H1 (cell line): Measurements from ENCODE around the gene SOX13. TPM values are rescaled to one million over a fixed set of nuclear protein-coding genes. Genes with fewer than 3 reads are reported as not detected.

ENCODE experiments used
- CTCF ChIA-PET: fragments of 300-600 bp; sonication (Branson Sonifier 250); formaldehyde crosslinking; loops from one replicate; lab custom pipeline; 2021; ENCODE audit not compliant: partially characterized antibody; lab: Charles Lee
- POLR2A ChIA-PET: fragments of 300-600 bp; sonication (Branson Sonifier 250); formaldehyde crosslinking; loops from one replicate; lab custom pipeline; 2021; ENCODE audit warnings: inconsistent platforms; ENCODE audit not compliant: partially characterized antibody; lab: Charles Lee
- DNase-seq, 2 experiments: peaks; one replicate each; pipeline versions ENCODE4 v3.0.0 to v3.0.0-alpha.2; 2010 to 2022; ENCODE audit warnings: low spot score in 2 of 2, low read depth in 1 of 2, mixed read lengths in 1 of 2
- FAIRE-seq: peaks from 2 replicates; lab custom pipeline; 2011; peaks lifted over from hg19 to GRCh38; lab: Jason Lieb, UNC
- H2AFZ ChIP-seq: 2 replicates; pipeline ENCODE4 v1.8.1; 2012; ENCODE audit warnings: low read length, inconsistent platforms
- H2AK5ac ChIP-seq: 2 replicates; pipeline ENCODE4 v1.6.1; 2013; ENCODE audit warnings: low read depth, low read length
- H2BK120ac ChIP-seq: replicated peaks from 2 replicates; pipeline ENCODE3; 2013; ENCODE audit warnings: low read depth, low read length, inconsistent platforms
- H2BK12ac ChIP-seq: 2 replicates; pipeline ENCODE4 v1.6.1; 2013; ENCODE audit warnings: low read depth, low read length
- H2BK15ac ChIP-seq: 2 replicates; pipeline ENCODE4 v1.6.1; 2013; ENCODE audit warnings: low read length
- H2BK20ac ChIP-seq: 2 replicates; pipeline ENCODE4 v1.6.1; 2013; ENCODE audit warnings: low read length
- H2BK5ac ChIP-seq: 2 replicates; pipeline ENCODE4 v1.6.1; 2013; ENCODE audit warnings: low read depth, low read length
- H3K14ac ChIP-seq: 2 replicates; pipeline ENCODE4 v1.6.1; 2013; ENCODE audit warnings: inconsistent platforms; ENCODE audit not compliant: insufficient read length
- H3K18ac ChIP-seq: 2 replicates; pipeline ENCODE4 v1.6.1; 2013; ENCODE audit warnings: low read length; ENCODE audit errors: extremely low read depth
- H3K23ac ChIP-seq: 2 replicates; pipeline ENCODE4 v1.6.1; 2013; ENCODE audit warnings: inconsistent platforms; ENCODE audit not compliant: insufficient read length
- H3K23me2 ChIP-seq: 2 replicates; pipeline ENCODE4 v1.6.1; 2013; ENCODE audit warnings: low read depth, low read length
- H3K27ac ChIP-seq: 2 replicates; pipeline ENCODE4 v1.6.1; 2011; ENCODE audit warnings: low read depth, low read length, inconsistent platforms
- H3K27me3 ChIP-seq, 4 experiments: replicated peaks in 1 of 4; 1 replicate in 1 of 4; 2 replicates in 3 of 4; pipeline versions ENCODE4 v1.6.1 to v1.8.1; 2011 to 2013; ENCODE audit warnings: low read length in 3 of 4, mild to moderate bottlenecking in 3 of 4, inconsistent platforms in 2 of 4, mixed read lengths in 2 of 4, moderate library complexity in 1 of 4; ENCODE audit not compliant: control insufficient read depth in 3 of 4, insufficient read depth in 3 of 4; ENCODE audit errors: extremely low read depth in 1 of 4
- H3K36me3 ChIP-seq, 4 experiments: 2 replicates each; pipeline versions ENCODE4 v1.6.1 to v1.8.1; 2011 to 2013; ENCODE audit warnings: mild to moderate bottlenecking in 4 of 4, low read length in 3 of 4, moderate library complexity in 2 of 4, control low read depth in 1 of 4, inconsistent platforms in 1 of 4; ENCODE audit not compliant: insufficient read depth in 4 of 4, control insufficient read depth in 2 of 4
- H3K4ac ChIP-seq: replicated peaks from 2 replicates; pipeline ENCODE3; 2013; ENCODE audit warnings: low read length, low read depth, mixed read lengths, inconsistent platforms; ENCODE audit not compliant: insufficient read length
- H3K4me1 ChIP-seq, 4 experiments: replicated peaks in 1 of 4; 1 replicate in 1 of 4; 2 replicates in 3 of 4; pipeline versions ENCODE4 v1.6.1 to v1.8.1; 2011 to 2013; ENCODE audit warnings: low read length in 3 of 4, inconsistent platforms in 2 of 4, mixed read lengths in 1 of 4; ENCODE audit not compliant: insufficient read depth in 4 of 4, control insufficient read depth in 3 of 4
- H3K4me2 ChIP-seq, 2 experiments: 2 replicates each; pipeline versions ENCODE4 v1.6.1 to v1.8.1; 2011 to 2013; ENCODE audit warnings: low read depth in 2 of 2, low read length in 2 of 2, control low read depth in 1 of 2, inconsistent platforms in 1 of 2, mild to moderate bottlenecking in 1 of 2; ENCODE audit not compliant: insufficient read depth in 1 of 2
- H3K4me3 ChIP-seq, 4 experiments: fragments of 200-600, 300-600 bp in 1 of 4; sonication (generic), shearing (Covaris generic), sonication (Bioruptor Twin) in 1 of 4; 2 replicates each; pipeline versions ENCODE4 v1.5.1 to v1.8.1; 2011 to 2016; ENCODE audit warnings: low read length in 4 of 4, low read depth in 3 of 4, control low read depth in 2 of 4, inconsistent platforms in 2 of 4, mild to moderate bottlenecking in 2 of 4, mixed read lengths in 1 of 4, moderate library complexity in 1 of 4; ENCODE audit not compliant: insufficient read depth in 2 of 4; ENCODE audit errors: extremely low read depth in 1 of 4
- H3K56ac ChIP-seq: replicated peaks from 2 replicates; pipeline ENCODE3; 2013; ENCODE audit warnings: low read depth, mild to moderate bottlenecking, mixed read lengths, low read length, inconsistent platforms; ENCODE audit not compliant: insufficient read length
- H3K79me1 ChIP-seq: 2 replicates; pipeline ENCODE4 v1.6.1; 2013; ENCODE audit warnings: low read depth, low read length, control low read depth
- H3K79me2 ChIP-seq, 2 experiments: 2 replicates each; pipeline versions ENCODE4 v1.6.1 to v1.8.1; 2012 to 2013; ENCODE audit warnings: low read length in 2 of 2, mild to moderate bottlenecking in 2 of 2, inconsistent platforms in 1 of 2; ENCODE audit not compliant: insufficient read depth in 2 of 2, control insufficient read depth in 1 of 2
- H3K9ac ChIP-seq, 4 experiments: replicated peaks in 1 of 4; 1 replicate in 1 of 4; 2 replicates in 3 of 4; pipeline versions ENCODE4 v1.6.1 to v1.8.1; 2011 to 2013; ENCODE audit warnings: low read depth in 3 of 4, low read length in 3 of 4, control low read depth in 2 of 4, mild to moderate bottlenecking in 2 of 4, moderate library complexity in 2 of 4, inconsistent platforms in 1 of 4; ENCODE audit errors: extremely low read depth in 1 of 4
- H3K9me3 ChIP-seq, 2 experiments: 2 replicates each; pipeline versions ENCODE4 v1.6.1 to v1.8.1; 2012 to 2013; ENCODE audit warnings: mild to moderate bottlenecking in 2 of 2, moderate library complexity in 2 of 2, control low read depth in 1 of 2, inconsistent platforms in 1 of 2, low read depth in 1 of 2, low read length in 1 of 2, mixed read lengths in 1 of 2; ENCODE audit not compliant: insufficient read depth in 2 of 2
- H4K20me1 ChIP-seq, 2 experiments: replicated peaks in 1 of 2; 2 replicates each; pipeline versions ENCODE3 to v1.8.1; 2011 to 2013; ENCODE audit warnings: inconsistent platforms in 2 of 2, low read length in 2 of 2, mild to moderate bottlenecking in 1 of 2; ENCODE audit not compliant: insufficient read depth in 2 of 2, control insufficient read depth in 1 of 2
- H4K5ac ChIP-seq: 2 replicates; pipeline ENCODE4 v1.6.1; 2013; ENCODE audit warnings: low read length, low read depth, mixed read lengths, inconsistent platforms; ENCODE audit not compliant: insufficient read length
- H4K8ac ChIP-seq: 2 replicates; pipeline ENCODE4 v1.8.0; 2013; ENCODE audit warnings: mild to moderate bottlenecking, moderate library complexity, low read length, inconsistent platforms; ENCODE audit not compliant: insufficient read depth; ENCODE audit errors: extremely low read depth
- H4K91ac ChIP-seq: replicated peaks from 2 replicates; pipeline ENCODE3; 2013; ENCODE audit warnings: low read length, mixed read lengths, inconsistent platforms; ENCODE audit not compliant: insufficient read length
- BCL11A ChIP-seq, 2 experiments: IDR thresholded peaks; one replicate each; pipeline ENCODE4 v1.6.1; 2011; ENCODE audit warnings: low read depth in 2 of 2, low read length in 2 of 2, mild to moderate bottlenecking in 2 of 2
- BRCA1 ChIP-seq: IDR thresholded peaks from 2 replicates; pipeline ENCODE4 v1.6.1; 2012; ENCODE audit warnings: low read depth, low read length, improper control_type of control experiment
- CBX5 ChIP-seq: fragments of 300-800, 300-1000 bp; sonication (generic); IDR thresholded peaks from 2 replicates; pipeline ENCODE4 v1.7.1; 2016; ENCODE audit warnings: antibody characterized with exemption, low read length, low read depth
- POU5F1 ChIP-seq: IDR thresholded peaks from 2 replicates; pipeline ENCODE4 v1.6.1; 2011; ENCODE audit warnings: low read depth, mild to moderate bottlenecking, low read length, moderate library complexity
- RFX5 ChIP-seq: IDR thresholded peaks from 2 replicates; pipeline ENCODE4 v1.6.1; 2011; ENCODE audit warnings: low read depth, low read length, improper control_type of control experiment, borderline replicate concordance
- RXRA ChIP-seq: IDR thresholded peaks from 2 replicates; pipeline ENCODE4 v1.6.1; 2011; ENCODE audit warnings: low read depth, mild to moderate bottlenecking, low read length, moderate library complexity; ENCODE audit not compliant: insufficient read depth
- SIN3A ChIP-seq, 2 experiments: IDR thresholded peaks in 1 of 2; conservative IDR thresholded peaks in 1 of 2; 2 replicates each; pipeline ENCODE4 v1.6.1; 2011 to 2012; ENCODE audit warnings: low read length in 2 of 2, improper control_type of control experiment in 1 of 2, low read depth in 1 of 2, mild to moderate bottlenecking in 1 of 2
- SIRT6 ChIP-seq: IDR thresholded peaks from one replicate; pipeline ENCODE4 v1.7.1; 2012; ENCODE audit warnings: low read length, inconsistent platforms
- SIX5 ChIP-seq: IDR thresholded peaks from 2 replicates; pipeline ENCODE4 v1.6.1; 2011; ENCODE audit warnings: mild to moderate bottlenecking, low read depth, low read length
- SP2 ChIP-seq: IDR thresholded peaks from 2 replicates; pipeline ENCODE4 v1.6.1; 2012; ENCODE audit warnings: mild to moderate bottlenecking, low read length, inconsistent platforms
- SUZ12 ChIP-seq: fragments of 200-600 bp; sonication (generic); IDR thresholded peaks from 2 replicates; pipeline ENCODE4 v1.6.1; 2012; ENCODE audit warnings: mild to moderate bottlenecking, inconsistent platforms, low read length, moderate library complexity, mixed read lengths
- TAF7 ChIP-seq: optimal IDR thresholded peaks from 2 replicates; pipeline ENCODE3; 2011; ENCODE audit warnings: low read depth, mild to moderate bottlenecking, inconsistent platforms, low read length, moderate library complexity, borderline replicate concordance
- TEAD4 ChIP-seq: IDR thresholded peaks from 2 replicates; pipeline ENCODE4 v1.6.1; 2012; ENCODE audit warnings: low read depth, low read length, inconsistent platforms, mixed read lengths
- WGBS, 2 experiments: shearing (Covaris generic) in 1 of 2; methylation state at CpG; one replicate each; pipeline versions ENCODE4 v1.1.6 to v1.1.7; 2013 to 2015; ENCODE audit warnings: low lambda C conversion rate in 2 of 2, mixed read lengths in 2 of 2, inconsistent platforms in 1 of 2, low coverage in 1 of 2, missing lambda C conversion rate in 1 of 2; ENCODE audit not compliant: insufficient replicate concordance in 2 of 2, insufficient coverage in 1 of 2, insufficient read length in 1 of 2; ENCODE audit errors: extremely low coverage in 1 of 2, missing lambda C conversion rate in 1 of 2; 5-methylcytosine and 5-hydroxymethylcytosine counted together
- polyA plus RNA-seq, 7 experiments: library from polyadenylated mRNA; depleted of rRNA in 3 of 7; stranded (reverse) in 5 of 7; unstranded in 2 of 7; fragments of >200 nt in 5 of 7; fragments of 200-250 nt in 2 of 7; gene quantifications; 1 replicate in 5 of 7; 2 replicates in 1 of 7; 4 replicates in 1 of 7; pipeline versions ENCODE4 v1.2.1 to v1.2.3, GENCODE V29; 2011 to 2013; ENCODE audit warnings: missing spikeins in 2 of 7, mixed read lengths in 2 of 7
- total RNA-seq: library from RNA; stranded (reverse); fragmentation: NEBNext Ultra II Directional; extraction: Animal tissue kit (Norgen Biotek cat#: 25700); gene quantifications from 2 replicates; pipeline ENCODE4 v1.2.1, GENCODE V29; 2021

Gene SOX13
- total and polyA plus RNA-seq, 2 of the 8 experiments (the other 6 are each of a cell fraction or from before 2014, with no cell fraction given) = 113 to 173 TPM

- H2BK120ac ChIP-seq = no peak overlapping the region
- H4K8ac ChIP-seq = no peak overlapping the region
- no peak overlapping the region for H4K5ac ChIP-seq
- H2BK5ac ChIP-seq = no peak overlapping the region
- H3K4me1 ChIP-seq = no peaks in the 10 kb centered on the region
- no peak overlapping the region for H4K91ac ChIP-seq
- no peak overlapping the region for H3K23ac ChIP-seq
- CTCF ChIA-PET = interaction anchor here (1.0 to 10.6 kb wide), 10 partner anchors 14 to 224 kb away, joined by 3 to 106 read pairs (median 6); no protein-coding TSS in a partner anchor
- H2BK15ac ChIP-seq = no peak overlapping the region
- H2AFZ ChIP-seq = no peak overlapping the region
- no peak for DNase-seq
- FAIRE-seq = no peak
- H2BK12ac ChIP-seq = no peak overlapping the region
- no peak overlapping the region for H3K18ac ChIP-seq
- no peak overlapping the region for H3K4me2 ChIP-seq
- no peak overlapping the region for H3K4me3 ChIP-seq
- H3K27me3 ChIP-seq = 0 out of 7 replicates have a peak, but pooled peaks cover 0 to 2% (median under 1%) of the 10 kb centered on the region in 4 experiments
- H2AK5ac ChIP-seq = no peak overlapping the region
- H2BK20ac ChIP-seq = no peak overlapping the region
- no peaks in the 10 kb centered on the region for H3K79me2 ChIP-seq
- H3K14ac ChIP-seq = no peak overlapping the region
- H3K9ac ChIP-seq = no peak overlapping the region
- POLR2A ChIA-PET = no interaction called here
- 90 to 100% methylated on average over 1 to 3 of the region's 3 CpGs for WGBS, 2 experiments
- no peaks in the 10 kb centered on the region for H3K79me1 ChIP-seq
- TF ChIP-seq BRCA1 = no peak
- TF ChIP-seq SIRT6 = no peak
- no peak for TF ChIP-seq SUZ12
- TF ChIP-seq SIX5 = no peak
- no peak for TF ChIP-seq BCL11A (IDR thresholded peaks at IDR 0.05; ENCODE audit: low read depth in 2 of 2, low read length in 2 of 2)
- no peak for TF ChIP-seq TEAD4
- TF ChIP-seq POU5F1 = no peak
- no peak for TF ChIP-seq SIN3A (conservative IDR thresholded peaks at IDR 0.05 in 1 of 2, IDR thresholded peaks at IDR 0.05 in 1 of 2; ENCODE audit: low read depth in 1 of 2, low read length in 2 of 2)
- TF ChIP-seq RXRA = no peak
- TF ChIP-seq RFX5 = no peak
- no peak for TF ChIP-seq TAF7
- TF ChIP-seq SP2 = no peak
- no peak for TF ChIP-seq CBX5
- H3K27ac ChIP-seq = no peak overlapping the region
- H4K20me1 ChIP-seq = no peaks in the 10 kb centered on the region
- no peaks in the 10 kb centered on the region; a peak in 1 of 8 replicates for H3K36me3 ChIP-seq
- peaks cover 7 to 11% of the 10 kb centered on the region in 2 experiments for H3K9me3 ChIP-seq
- no peaks in the 10 kb centered on the region for H3K23me2 ChIP-seq
- no peak overlapping the region for H3K56ac ChIP-seq
- no peak overlapping the region for H3K4ac ChIP-seq
Observed at GRCh38 chr1:204174958-204175357, 102.0 kb downstream of the SOX13 start.
